Measurements from ENCODE around the gene CTBS. TPM values are rescaled to one million over a fixed set of nuclear protein-coding genes. Genes with fewer than 3 reads are reported as not detected.

The CTBS gene
- total RNA-seq, 1 experiment from 2014 or later: 10.1 TPM

DNA sequence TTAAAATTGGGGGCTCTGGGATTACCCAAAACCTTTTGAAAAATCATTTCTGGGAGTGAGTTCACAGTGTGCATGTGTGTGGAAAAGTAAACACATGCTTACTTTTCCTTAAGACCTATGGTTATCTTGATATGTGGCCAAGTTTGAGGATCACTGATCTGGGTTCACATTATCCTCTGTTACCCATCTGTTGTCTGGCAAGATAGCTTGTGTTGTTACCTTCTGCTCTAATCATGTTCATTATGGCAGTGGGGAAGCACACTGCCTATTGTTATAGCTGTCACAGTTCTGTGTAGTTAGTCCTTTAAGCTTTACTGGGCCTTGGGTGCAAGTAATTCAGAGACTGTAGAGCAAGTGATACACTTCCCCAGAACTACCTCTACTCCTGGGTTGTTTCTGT lies 5.0 kb downstream of the CTBS start:
- no peak for DNase-seq (ENCODE audit: low spot score)
- CTCF ChIA-PET: no interaction called here
- H3K9me3 Mint-ChIP-seq: no peaks in the 10 kb centered on the region; the same call in 1 of the 2 replicates
- POLR2A ChIA-PET: no interaction called here
- TF ChIP-seq, protein P1, sequence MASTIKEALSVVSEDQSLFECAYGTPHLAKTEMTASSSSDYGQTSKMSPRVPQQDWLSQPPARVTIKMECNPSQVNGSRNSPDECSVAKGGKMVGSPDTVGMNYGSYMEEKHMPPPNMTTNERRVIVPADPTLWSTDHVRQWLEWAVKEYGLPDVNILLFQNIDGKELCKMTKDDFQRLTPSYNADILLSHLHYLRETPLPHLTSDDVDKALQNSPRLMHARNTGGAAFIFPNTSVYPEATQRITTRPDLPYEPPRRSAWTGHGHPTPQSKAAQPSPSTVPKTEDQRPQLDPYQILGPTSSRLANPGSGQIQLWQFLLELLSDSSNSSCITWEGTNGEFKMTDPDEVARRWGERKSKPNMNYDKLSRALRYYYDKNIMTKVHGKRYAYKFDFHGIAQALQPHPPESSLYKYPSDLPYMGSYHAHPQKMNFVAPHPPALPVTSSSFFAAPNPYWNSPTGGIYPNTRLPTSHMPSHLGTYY (CRISPR knock-in tag; IDR thresholded peaks at IDR 0.05): no peak
- TF ChIP-seq TEAD4 (CRISPR knock-in tag; IDR thresholded peaks at IDR 0.05): no peak
- TF ChIP-seq FOXK1 (CRISPR knock-in tag; IDR thresholded peaks at IDR 0.05): no peak
- TF ChIP-seq, protein P2, sequence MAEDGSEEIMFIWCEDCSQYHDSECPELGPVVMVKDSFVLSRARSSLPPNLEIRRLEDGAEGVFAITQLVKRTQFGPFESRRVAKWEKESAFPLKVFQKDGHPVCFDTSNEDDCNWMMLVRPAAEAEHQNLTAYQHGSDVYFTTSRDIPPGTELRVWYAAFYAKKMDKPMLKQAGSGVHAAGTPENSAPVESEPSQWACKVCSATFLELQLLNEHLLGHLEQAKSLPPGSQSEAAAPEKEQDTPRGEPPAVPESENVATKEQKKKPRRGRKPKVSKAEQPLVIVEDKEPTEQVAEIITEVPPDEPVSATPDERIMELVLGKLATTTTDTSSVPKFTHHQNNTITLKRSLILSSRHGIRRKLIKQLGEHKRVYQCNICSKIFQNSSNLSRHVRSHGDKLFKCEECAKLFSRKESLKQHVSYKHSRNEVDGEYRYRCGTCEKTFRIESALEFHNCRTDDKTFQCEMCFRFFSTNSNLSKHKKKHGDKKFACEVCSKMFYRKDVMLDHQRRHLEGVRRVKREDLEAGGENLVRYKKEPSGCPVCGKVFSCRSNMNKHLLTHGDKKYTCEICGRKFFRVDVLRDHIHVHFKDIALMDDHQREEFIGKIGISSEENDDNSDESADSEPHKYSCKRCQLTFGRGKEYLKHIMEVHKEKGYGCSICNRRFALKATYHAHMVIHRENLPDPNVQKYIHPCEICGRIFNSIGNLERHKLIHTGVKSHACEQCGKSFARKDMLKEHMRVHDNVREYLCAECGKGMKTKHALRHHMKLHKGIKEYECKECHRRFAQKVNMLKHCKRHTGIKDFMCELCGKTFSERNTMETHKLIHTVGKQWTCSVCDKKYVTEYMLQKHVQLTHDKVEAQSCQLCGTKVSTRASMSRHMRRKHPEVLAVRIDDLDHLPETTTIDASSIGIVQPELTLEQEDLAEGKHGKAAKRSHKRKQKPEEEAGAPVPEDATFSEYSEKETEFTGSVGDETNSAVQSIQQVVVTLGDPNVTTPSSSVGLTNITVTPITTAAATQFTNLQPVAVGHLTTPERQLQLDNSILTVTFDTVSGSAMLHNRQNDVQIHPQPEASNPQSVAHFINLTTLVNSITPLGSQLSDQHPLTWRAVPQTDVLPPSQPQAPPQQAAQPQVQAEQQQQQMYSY (CRISPR knock-in tag; IDR thresholded peaks at IDR 0.05): no peak
- no peak for TF ChIP-seq IRF2 (CRISPR knock-in tag; IDR thresholded peaks at IDR 0.05; ENCODE audit: borderline replicate concordance, low read depth)
- no peak for TF ChIP-seq ZBTB21 (CRISPR knock-in tag; IDR thresholded peaks at IDR 0.05; ENCODE audit: borderline replicate concordance)
- TF ChIP-seq, protein P3, sequence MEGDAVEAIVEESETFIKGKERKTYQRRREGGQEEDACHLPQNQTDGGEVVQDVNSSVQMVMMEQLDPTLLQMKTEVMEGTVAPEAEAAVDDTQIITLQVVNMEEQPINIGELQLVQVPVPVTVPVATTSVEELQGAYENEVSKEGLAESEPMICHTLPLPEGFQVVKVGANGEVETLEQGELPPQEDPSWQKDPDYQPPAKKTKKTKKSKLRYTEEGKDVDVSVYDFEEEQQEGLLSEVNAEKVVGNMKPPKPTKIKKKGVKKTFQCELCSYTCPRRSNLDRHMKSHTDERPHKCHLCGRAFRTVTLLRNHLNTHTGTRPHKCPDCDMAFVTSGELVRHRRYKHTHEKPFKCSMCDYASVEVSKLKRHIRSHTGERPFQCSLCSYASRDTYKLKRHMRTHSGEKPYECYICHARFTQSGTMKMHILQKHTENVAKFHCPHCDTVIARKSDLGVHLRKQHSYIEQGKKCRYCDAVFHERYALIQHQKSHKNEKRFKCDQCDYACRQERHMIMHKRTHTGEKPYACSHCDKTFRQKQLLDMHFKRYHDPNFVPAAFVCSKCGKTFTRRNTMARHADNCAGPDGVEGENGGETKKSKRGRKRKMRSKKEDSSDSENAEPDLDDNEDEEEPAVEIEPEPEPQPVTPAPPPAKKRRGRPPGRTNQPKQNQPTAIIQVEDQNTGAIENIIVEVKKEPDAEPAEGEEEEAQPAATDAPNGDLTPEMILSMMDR (IDR thresholded peaks at IDR 0.05): no peak
- TF ChIP-seq JUN (CRISPR knock-in tag; IDR thresholded peaks at IDR 0.05): no peak
- TF ChIP-seq, protein P4, sequence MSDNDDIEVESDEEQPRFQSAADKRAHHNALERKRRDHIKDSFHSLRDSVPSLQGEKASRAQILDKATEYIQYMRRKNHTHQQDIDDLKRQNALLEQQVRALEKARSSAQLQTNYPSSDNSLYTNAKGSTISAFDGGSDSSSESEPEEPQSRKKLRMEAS (CRISPR knock-in tag; IDR thresholded peaks at IDR 0.05): no peak
- no peak for TF ChIP-seq ATF1 (CRISPR knock-in tag; IDR thresholded peaks at IDR 0.05)
- TF ChIP-seq, protein P5, sequence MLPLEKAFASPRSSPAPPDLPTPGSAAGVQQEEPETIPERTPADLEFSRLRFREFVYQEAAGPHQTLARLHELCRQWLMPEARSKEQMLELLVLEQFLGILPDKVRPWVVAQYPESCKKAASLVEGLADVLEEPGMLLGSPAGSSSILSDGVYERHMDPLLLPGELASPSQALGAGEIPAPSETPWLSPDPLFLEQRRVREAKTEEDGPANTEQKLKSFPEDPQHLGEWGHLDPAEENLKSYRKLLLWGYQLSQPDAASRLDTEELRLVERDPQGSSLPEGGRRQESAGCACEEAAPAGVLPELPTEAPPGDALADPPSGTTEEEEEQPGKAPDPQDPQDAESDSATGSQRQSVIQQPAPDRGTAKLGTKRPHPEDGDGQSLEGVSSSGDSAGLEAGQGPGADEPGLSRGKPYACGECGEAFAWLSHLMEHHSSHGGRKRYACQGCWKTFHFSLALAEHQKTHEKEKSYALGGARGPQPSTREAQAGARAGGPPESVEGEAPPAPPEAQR (CRISPR knock-in tag; IDR thresholded peaks at IDR 0.05): no peak
- TF ChIP-seq, protein P6, sequence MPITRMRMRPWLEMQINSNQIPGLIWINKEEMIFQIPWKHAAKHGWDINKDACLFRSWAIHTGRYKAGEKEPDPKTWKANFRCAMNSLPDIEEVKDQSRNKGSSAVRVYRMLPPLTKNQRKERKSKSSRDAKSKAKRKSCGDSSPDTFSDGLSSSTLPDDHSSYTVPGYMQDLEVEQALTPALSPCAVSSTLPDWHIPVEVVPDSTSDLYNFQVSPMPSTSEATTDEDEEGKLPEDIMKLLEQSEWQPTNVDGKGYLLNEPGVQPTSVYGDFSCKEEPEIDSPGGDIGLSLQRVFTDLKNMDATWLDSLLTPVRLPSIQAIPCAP (CRISPR knock-in tag; IDR thresholded peaks at IDR 0.05): no peak
- H3K4me1 Mint-ChIP-seq: peaks cover 33% of the 10 kb centered on the region
- no peak overlapping the region for H3K27ac Mint-ChIP-seq
- peaks cover 25% of the 10 kb centered on the region for H3K36me3 Mint-ChIP-seq
- H3K4me3 Mint-ChIP-seq: no peak overlapping the region
- no peak for ATAC-seq
- H3K27me3 Mint-ChIP-seq (ENCODE audit: low read depth): no peaks in the 10 kb centered on the region

DNA sequence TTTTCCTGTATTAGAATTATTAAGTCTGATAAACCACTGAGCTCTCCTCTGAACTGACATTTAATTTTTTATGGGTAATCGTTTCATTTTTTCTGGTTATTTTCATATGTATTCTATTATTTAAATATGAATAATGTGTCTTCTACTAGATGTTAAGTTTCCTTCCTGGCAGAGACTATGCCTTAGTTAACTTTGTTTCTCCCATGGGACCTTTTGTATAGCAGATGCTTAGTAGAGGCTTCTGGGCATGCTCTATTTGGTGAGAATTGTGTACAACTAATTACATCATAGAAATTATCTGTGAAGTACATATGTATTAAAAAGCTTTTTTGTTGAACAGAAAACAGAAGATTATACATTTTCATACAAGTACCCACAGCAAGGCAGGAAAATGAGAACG lies 23.4 kb downstream of the CTBS start:
- TF ChIP-seq, protein P7, sequence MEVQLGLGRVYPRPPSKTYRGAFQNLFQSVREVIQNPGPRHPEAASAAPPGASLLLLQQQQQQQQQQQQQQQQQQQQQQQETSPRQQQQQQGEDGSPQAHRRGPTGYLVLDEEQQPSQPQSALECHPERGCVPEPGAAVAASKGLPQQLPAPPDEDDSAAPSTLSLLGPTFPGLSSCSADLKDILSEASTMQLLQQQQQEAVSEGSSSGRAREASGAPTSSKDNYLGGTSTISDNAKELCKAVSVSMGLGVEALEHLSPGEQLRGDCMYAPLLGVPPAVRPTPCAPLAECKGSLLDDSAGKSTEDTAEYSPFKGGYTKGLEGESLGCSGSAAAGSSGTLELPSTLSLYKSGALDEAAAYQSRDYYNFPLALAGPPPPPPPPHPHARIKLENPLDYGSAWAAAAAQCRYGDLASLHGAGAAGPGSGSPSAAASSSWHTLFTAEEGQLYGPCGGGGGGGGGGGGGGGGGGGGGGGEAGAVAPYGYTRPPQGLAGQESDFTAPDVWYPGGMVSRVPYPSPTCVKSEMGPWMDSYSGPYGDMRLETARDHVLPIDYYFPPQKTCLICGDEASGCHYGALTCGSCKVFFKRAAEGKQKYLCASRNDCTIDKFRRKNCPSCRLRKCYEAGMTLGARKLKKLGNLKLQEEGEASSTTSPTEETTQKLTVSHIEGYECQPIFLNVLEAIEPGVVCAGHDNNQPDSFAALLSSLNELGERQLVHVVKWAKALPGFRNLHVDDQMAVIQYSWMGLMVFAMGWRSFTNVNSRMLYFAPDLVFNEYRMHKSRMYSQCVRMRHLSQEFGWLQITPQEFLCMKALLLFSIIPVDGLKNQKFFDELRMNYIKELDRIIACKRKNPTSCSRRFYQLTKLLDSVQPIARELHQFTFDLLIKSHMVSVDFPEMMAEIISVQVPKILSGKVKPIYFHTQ (CRISPR knock-in tag; IDR thresholded peaks at IDR 0.05): no peak
- TF ChIP-seq FOXK1 (CRISPR knock-in tag; IDR thresholded peaks at IDR 0.05) (no peak), ZNF671 (CRISPR knock-in tag; IDR thresholded peaks at IDR 0.05) (no peak)
- TF ChIP-seq, protein P8, sequence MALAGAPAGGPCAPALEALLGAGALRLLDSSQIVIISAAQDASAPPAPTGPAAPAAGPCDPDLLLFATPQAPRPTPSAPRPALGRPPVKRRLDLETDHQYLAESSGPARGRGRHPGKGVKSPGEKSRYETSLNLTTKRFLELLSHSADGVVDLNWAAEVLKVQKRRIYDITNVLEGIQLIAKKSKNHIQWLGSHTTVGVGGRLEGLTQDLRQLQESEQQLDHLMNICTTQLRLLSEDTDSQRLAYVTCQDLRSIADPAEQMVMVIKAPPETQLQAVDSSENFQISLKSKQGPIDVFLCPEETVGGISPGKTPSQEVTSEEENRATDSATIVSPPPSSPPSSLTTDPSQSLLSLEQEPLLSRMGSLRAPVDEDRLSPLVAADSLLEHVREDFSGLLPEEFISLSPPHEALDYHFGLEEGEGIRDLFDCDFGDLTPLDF (CRISPR knock-in tag; IDR thresholded peaks at IDR 0.05): no peak
- TF ChIP-seq, protein P9, sequence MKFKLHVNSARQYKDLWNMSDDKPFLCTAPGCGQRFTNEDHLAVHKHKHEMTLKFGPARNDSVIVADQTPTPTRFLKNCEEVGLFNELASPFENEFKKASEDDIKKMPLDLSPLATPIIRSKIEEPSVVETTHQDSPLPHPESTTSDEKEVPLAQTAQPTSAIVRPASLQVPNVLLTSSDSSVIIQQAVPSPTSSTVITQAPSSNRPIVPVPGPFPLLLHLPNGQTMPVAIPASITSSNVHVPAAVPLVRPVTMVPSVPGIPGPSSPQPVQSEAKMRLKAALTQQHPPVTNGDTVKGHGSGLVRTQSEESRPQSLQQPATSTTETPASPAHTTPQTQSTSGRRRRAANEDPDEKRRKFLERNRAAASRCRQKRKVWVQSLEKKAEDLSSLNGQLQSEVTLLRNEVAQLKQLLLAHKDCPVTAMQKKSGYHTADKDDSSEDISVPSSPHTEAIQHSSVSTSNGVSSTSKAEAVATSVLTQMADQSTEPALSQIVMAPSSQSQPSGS (CRISPR knock-in tag; IDR thresholded peaks at IDR 0.05; ENCODE audit: borderline replicate concordance, low read depth): no peak

More for the DNA sequence above, 23.4 kb downstream of the CTBS start:
- ChIA-PET POLR2A (no interaction called here), CTCF (no interaction called here)
- no peaks in the 10 kb centered on the region for H3K9me3 Mint-ChIP-seq
- ATAC-seq: no peak
- no peak overlapping the region for H3K4me3 Mint-ChIP-seq
- no peaks in the 10 kb centered on the region for H3K36me3 Mint-ChIP-seq
- no peak overlapping the region for H3K27ac Mint-ChIP-seq
- no peak for DNase-seq (ENCODE audit: low spot score)
- no peaks in the 10 kb centered on the region for H3K27me3 Mint-ChIP-seq (ENCODE audit: low read depth)
- H3K4me1 Mint-ChIP-seq: no peaks in the 10 kb centered on the region

Data from WTC11 (cell line).